Pancreas (tissue), 10 donors: ENCODE results near the gene GLP2R. TPM values are rescaled to one million over a fixed set of nuclear protein-coding genes. Genes with fewer than 3 reads are reported as not detected.

Experiments
- ATAC-seq, 4 donors: fragments of 200-7000 bp; cut with Tn5 transposase; one replicate each; pipeline versions ENCODE4 v1.8.0 to v1.9.1; 2020; ENCODE audit warnings: mild to moderate bottlenecking in 4 of 4, moderate library complexity in 4 of 4
- DNase-seq, 6 donors: peaks; one replicate each; pipeline ENCODE4 v3.0.0-alpha.2; 2020
- FAIRE-seq: peaks from 2 replicates; lab custom pipeline; 2012; peaks lifted over from hg19 to GRCh38; lab: Jason Lieb, UNC
- H3K27ac ChIP-seq, 4 donors: fragments of 200-600 bp; sonication (generic); 1 replicate in 3 of 4; 2 replicates in 1 of 4; pipeline versions ENCODE4 v1.5.0 to v1.8.0; 2020
- H3K27me3 ChIP-seq, 4 donors: fragments of 200-600 bp; one replicate each; pipeline ENCODE4 v1.8.0; 2021
- H3K36me3 ChIP-seq, 3 donors: fragments of 200-600 bp; sonication (generic) in 1 of 3; one replicate each; pipeline versions ENCODE4 v1.5.0 to v1.8.0; 2020 to 2021
- H3K4me1 ChIP-seq, 3 donors: fragments of 200-600 bp; one replicate each; pipeline ENCODE4 v1.8.0; 2021
- H3K4me3 ChIP-seq, 4 donors: fragments of 200-600 bp; sonication (generic) in 2 of 4; one replicate each; pipeline versions ENCODE4 v1.5.0 to v1.8.0; 2020 to 2021
- H3K9me3 ChIP-seq, 4 donors: fragments of 200-600 bp; one replicate each; pipeline ENCODE4 v1.8.0; 2021
- WGBS, 2 donors: extraction: QIAGEN DNeasy Blood & Tissue Kit; methylation state at CpG; one replicate each; pipeline ENCODE4 v1.1.7; 2013; 5-methylcytosine and 5-hydroxymethylcytosine counted together
- intact Hi-C, 3 donors: fragments of 100-400 bp; cut with DNase I; formaldehyde crosslinking; loops; one replicate each; pipeline versions ENCODE4 v1.11.1 to v1.14.2; 2022
- polyA plus RNA-seq, 2 donors: library from polyadenylated mRNA; stranded (reverse); fragments of 200-250 nt; gene quantifications; one replicate each; pipeline ENCODE4 v1.2.3, GENCODE V29; 2013
- total RNA-seq, 6 donors: library from RNA; stranded (reverse); fragmentation: NEBNext Ultra II Directional in 4 of 6; extraction: Animal tissue kit (Norgen Biotek cat#: 25700) in 4 of 6; gene quantifications; one replicate each; pipeline versions ENCODE4 v1.2.1 to v1.2.4, GENCODE V29; 2021 to 2023
- TF ChIP-seq, protein P1 (sequence below), 4 donors: fragments of 200-600 bp; sonication (generic) in 3 of 4; IDR thresholded peaks; one replicate each; pipeline versions ENCODE4 v1.5.0 to v1.8.0; 2021; ENCODE audit warnings: antibody characterized with exemption in 4 of 4
- donor health status: healthy with polysubstance abuse.
- donor health status: DM: no; HTN: no; CAD: no; lungs with moderate emphysema.
- donor health status: DM: no; HTN: no; CAD: no.
- donor health status: control.
- donor health status: control.
- donor health status: Bipolar disorder and iron deficiency.
- donor health status: DM: yes; HTN: yes; CAD: no.
- donor health status: DM: no; HTN: no; CAD: no.
- donor health status: DM: no; HTN: no; CAD: no.
- donor health status: DM: yes; HTN: yes; CAD: no.

The GLP2R gene
- total and polyA plus RNA-seq, 8 donors, result 0.39 to 1.7 (median 0.97) TPM

DNA sequence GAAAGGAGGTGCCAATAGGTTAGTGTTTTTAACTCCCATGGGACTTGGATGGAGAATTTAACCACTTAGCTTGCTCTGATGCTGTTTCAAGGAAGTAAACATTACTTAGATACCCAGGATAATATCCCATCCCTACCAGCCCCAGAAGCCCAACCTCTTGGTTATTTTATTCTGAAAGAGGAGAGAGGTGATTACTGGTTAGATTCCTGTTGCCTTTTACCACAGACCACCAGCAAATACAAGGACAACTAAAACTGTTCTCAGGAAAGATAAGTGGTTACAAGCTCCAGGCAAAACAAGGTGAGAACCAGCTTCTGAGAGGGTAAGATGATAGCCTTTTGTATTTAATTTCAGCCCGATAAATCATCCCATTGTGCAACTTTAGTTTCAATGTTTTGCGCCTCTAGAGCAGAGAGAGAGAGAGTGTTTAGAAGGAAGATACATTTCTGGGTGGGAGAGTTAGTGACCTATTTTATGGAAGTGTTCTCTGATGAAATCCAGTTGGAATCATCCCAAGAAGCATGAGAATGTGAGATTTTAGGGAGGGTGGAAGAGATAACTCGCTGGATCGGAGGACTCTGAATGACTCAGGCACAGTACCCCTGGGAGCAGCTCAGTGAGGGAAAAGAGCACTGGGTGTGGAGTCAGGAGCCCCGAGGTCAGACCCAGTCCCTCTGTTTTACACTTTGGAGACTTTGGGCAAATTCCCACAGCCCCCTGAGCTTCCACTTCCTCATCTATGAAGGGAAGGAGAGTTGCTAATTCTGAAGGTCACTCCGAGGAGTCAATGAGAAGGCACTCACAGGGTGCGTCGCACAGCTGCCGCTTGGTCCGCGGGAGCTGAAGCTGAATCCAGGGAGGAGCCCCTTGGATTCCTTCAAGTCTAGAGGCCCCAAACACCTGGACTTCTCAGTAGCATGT is 12.1 kb downstream of the GLP2R start:
- TF ChIP-seq, protein P1, sequence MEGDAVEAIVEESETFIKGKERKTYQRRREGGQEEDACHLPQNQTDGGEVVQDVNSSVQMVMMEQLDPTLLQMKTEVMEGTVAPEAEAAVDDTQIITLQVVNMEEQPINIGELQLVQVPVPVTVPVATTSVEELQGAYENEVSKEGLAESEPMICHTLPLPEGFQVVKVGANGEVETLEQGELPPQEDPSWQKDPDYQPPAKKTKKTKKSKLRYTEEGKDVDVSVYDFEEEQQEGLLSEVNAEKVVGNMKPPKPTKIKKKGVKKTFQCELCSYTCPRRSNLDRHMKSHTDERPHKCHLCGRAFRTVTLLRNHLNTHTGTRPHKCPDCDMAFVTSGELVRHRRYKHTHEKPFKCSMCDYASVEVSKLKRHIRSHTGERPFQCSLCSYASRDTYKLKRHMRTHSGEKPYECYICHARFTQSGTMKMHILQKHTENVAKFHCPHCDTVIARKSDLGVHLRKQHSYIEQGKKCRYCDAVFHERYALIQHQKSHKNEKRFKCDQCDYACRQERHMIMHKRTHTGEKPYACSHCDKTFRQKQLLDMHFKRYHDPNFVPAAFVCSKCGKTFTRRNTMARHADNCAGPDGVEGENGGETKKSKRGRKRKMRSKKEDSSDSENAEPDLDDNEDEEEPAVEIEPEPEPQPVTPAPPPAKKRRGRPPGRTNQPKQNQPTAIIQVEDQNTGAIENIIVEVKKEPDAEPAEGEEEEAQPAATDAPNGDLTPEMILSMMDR (IDR thresholded peaks at IDR 0.05), result no peak
- no peaks in the 10 kb centered on the region for H3K27me3 ChIP-seq
- peak in 2 of 6 donors; percentile 11 to 13 for DNase-seq
- H3K4me1 ChIP-seq, result no peaks in the 10 kb centered on the region
- H3K27ac ChIP-seq, result no peak overlapping the region
- ATAC-seq, result peak in 3 of 4 donors; percentile 41 to 67 (median 57)
- H3K36me3 ChIP-seq, result no peaks in the 10 kb centered on the region
- no peak overlapping the region for H3K4me3 ChIP-seq
- WGBS, 2 donors, result 53 to 63% methylated on average over 11 of the region's 11 CpGs
- no peaks in the 10 kb centered on the region for H3K9me3 ChIP-seq
- intact Hi-C loops, result no loop called here
- FAIRE-seq, result no peak

DNA sequence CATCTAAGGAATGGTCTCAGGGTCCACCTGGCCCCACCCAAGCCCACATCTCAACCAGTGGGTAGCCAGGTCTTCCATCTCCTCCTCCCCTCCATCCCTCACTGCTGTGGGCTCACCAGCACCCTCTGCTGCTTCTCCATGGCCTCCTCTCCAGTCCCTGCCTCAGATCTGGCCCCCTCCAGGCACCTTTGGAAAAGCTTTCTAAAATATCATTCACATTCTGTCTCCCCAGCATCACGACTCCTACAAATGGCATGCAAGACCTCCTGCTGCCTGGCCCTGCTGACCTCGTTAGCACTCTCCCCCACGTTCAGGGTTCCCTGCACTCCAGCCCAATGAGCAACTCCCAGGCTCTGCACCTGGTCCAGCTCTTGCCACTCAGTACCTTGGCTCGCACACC is 13.7 kb downstream of the GLP2R start:
- 25% methylated on average over 4 of the region's 4 CpGs for WGBS, 2 donors

DNA sequence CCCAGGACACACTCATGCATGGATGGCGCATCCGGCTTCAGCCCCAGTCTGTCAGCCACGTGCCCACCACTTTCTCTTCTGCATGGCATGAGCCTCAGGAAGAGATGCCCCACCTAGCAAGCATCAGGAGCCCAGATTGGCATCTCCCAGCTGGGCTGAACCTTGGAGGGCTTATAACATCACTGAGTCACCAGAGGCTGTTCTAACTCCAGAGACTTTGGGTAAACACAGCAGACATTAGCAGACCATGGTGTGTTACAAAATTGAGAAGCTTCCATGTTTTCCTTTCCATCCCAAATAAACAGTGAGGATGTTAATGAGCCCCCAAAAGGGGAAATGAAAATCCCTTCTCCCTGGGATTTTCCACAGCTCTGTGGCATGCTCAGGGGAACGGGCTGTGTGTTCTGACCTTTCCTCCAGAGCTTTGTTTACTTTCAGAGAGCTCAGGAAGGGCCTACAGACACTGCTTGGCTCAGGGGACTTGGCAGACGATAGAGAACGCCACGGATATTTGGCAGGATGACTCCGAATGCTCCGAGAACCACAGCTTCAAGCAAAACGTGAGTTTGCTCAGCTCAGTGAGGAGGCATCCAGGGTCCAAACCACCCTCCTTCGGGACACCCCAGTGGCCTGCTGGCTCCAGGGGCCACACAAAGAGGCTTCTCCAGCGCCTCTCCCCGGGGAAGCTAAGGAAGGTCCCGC is 16.5 kb downstream of the GLP2R start:
- Histone ChIP-seq H3K4me3 (no peak overlapping the region), H3K27ac (no peak overlapping the region), H3K36me3 (no peaks in the 10 kb centered on the region), H3K27me3 (no peaks in the 10 kb centered on the region), H3K4me1 (no peaks in the 10 kb centered on the region), H3K9me3 (no peaks in the 10 kb centered on the region)
- FAIRE-seq, result no peak
- ATAC-seq, result peak in 2 of 4 donors; percentile 51 to 64
- TF ChIP-seq, protein P1 (IDR thresholded peaks at IDR 0.05), result no peak
- peak in 1 of 6 donors; percentile 11 for DNase-seq
- intact Hi-C loops, result no loop called here
- 46 to 51% methylated on average over 14 of the region's 14 CpGs for WGBS, 2 donors

More for the DNA sequence above, 13.7 kb downstream of the GLP2R start:
- no peak for DNase-seq
- TF ChIP-seq, protein P1 (IDR thresholded peaks at IDR 0.05), result no peak
- H3K27ac ChIP-seq, result no peak overlapping the region
- FAIRE-seq, result no peak
- no peaks in the 10 kb centered on the region for H3K36me3 ChIP-seq
- no peaks in the 10 kb centered on the region for H3K4me1 ChIP-seq
- H3K4me3 ChIP-seq, result no peak overlapping the region
- no peaks in the 10 kb centered on the region for H3K9me3 ChIP-seq
- intact Hi-C loops, result no loop called here
- no peaks in the 10 kb centered on the region for H3K27me3 ChIP-seq
- ATAC-seq, result no peak

DNA sequence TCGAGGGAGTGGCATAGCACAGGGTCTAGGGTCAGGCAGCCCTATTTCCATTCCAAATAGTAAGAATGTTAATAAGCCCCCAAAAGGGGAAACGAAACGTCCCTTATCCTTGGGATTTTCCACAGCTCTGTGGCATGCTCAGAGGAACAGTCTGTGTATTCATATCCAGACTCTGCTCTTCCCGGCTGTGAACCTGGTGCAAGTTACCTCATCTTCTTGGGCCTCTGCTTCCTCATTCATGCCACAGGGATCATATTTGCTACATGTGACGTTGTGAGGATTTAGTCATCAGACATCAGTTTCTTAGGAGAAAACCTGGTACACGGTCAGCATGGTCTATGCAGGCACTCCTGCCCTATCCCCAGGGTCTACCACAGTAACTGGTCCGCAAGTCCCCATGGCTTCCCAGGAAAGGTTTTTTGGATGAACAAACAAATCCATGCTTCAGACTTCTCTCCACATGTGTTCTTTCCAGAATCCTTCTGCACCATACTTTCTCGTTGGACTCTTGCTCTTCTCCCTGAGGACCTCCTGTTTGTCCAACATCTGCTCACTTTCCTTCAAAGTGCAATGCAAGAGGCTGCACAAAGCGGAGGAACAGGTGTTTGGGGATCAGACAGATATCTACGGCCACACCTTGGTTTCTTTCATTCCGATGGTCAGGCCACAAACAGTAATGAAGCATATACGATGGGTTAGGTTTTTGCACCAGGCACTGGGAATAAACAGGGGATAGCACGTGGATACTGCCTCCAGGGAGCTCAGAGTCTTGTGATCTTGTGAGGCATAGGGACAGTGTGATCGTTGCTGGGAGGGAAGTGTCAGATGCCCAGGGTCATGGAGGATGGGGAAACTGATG is 17.7 kb downstream of the GLP2R start:
- WGBS, 2 donors, result 53 to 63% methylated on average over 14 of the region's 14 CpGs
- Histone ChIP-seq H3K4me1 (no peaks in the 10 kb centered on the region), H3K36me3 (no peaks in the 10 kb centered on the region), H3K4me3 (no peak overlapping the region), H3K27me3 (no peaks in the 10 kb centered on the region), H3K9me3 (no peaks in the 10 kb centered on the region), H3K27ac (no peak overlapping the region)
- intact Hi-C loops, result no loop called here
- no peak for FAIRE-seq
- DNase-seq, result no peak
- no peak for ATAC-seq
- TF ChIP-seq, protein P1 (IDR thresholded peaks at IDR 0.05), result no peak
